ENCODE measurements around the gene SRSF10.

DNA sequence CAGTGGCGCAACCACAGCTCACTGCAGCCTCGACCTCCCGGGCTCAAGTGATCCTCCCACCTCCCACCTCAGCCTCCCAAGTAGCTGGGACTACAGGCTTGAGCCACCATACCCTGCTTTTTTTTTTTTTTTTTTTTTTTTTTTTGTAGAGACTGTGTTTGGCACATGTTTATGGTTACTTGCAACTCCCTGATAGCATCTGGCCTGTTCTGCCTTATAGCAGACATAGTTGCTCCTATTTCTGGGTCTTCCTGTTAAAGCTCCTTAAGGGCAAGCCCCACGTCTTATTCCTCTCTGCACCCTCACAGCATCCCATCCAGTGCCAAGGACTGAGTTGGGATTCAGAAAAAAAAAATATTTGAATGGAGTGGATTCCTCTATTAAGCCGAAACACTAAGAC, 49.9 kb downstream of the SRSF10 start:
- TF ChIP-seq, protein P1, sequence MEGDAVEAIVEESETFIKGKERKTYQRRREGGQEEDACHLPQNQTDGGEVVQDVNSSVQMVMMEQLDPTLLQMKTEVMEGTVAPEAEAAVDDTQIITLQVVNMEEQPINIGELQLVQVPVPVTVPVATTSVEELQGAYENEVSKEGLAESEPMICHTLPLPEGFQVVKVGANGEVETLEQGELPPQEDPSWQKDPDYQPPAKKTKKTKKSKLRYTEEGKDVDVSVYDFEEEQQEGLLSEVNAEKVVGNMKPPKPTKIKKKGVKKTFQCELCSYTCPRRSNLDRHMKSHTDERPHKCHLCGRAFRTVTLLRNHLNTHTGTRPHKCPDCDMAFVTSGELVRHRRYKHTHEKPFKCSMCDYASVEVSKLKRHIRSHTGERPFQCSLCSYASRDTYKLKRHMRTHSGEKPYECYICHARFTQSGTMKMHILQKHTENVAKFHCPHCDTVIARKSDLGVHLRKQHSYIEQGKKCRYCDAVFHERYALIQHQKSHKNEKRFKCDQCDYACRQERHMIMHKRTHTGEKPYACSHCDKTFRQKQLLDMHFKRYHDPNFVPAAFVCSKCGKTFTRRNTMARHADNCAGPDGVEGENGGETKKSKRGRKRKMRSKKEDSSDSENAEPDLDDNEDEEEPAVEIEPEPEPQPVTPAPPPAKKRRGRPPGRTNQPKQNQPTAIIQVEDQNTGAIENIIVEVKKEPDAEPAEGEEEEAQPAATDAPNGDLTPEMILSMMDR (conservative IDR thresholded peaks at IDR 0.05 in 1 of 2, IDR thresholded peaks at IDR 0.05 in 1 of 2; ENCODE audit: low read depth in 1 of 2, low read length in 2 of 2), result no peak
- TF ChIP-seq EZH2 (IDR thresholded peaks at IDR 0.05; ENCODE audit: low read length, missing control alignments), result no peak

Measured in fibroblast of lung (primary cell).